CD4-positive, alpha-beta T cell treated with Interleukin-12 subunit alpha and Interleukin-12 subunit beta, for 1 hour (primary cell): ENCODE results near the gene KCNC4.

ENCODE experiments used
- DNase-seq: peaks from one replicate; pipeline ENCODE4 v3.0.0-alpha.2; 2020

KCNC4 gene

DNA sequence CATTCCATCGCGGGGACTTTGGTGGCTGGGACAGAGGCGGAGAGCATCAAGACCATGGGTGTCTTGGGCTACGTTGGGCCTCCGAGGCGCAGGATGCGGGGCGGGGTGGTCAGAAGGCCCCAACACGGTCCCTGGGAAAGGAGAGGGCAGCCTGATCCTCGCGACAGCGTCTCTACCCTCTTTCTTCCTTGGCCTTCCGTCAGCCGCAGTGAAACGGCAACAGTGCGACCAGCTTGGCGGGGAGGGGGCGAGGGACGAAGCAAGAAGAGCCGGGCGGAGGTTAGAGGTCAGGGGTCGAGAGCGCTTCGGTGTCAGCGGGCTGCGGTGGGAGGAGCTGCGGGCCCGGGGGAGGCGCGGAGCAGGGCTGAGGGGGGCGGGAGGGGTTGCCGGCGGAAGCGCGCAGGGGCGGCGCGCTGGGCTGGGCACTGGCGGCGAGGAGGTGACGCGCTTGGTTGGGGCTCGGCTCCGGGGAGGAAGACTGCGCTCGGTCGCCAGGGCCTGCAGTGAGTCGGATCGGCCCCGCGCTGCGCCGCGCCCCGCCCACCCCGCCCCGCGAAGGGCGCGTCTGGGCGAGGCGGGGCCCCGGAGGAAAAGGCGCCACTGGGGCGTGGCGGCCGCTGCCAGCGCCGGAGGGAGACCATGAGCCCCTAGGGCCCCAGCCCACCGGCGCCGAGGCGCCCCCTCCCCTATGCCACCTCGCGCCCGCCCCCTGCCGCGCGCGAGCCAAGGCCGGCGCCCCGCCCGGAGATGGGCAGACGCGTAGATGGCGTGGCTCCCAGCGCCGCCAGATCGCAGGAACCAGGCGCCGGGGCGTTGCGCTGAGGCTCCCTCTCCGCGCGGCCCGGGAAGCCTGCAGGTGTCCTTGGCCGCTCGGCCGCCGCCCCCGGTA is at the start of gene KCNC4:
Gene KCNC4 (plus strand): TSS at position 600 of the 889 bp plus-strand sequence. CDS start 1,186 bp downstream, outside the sequence.
- peak; percentile 96 for DNase-seq

DNA sequence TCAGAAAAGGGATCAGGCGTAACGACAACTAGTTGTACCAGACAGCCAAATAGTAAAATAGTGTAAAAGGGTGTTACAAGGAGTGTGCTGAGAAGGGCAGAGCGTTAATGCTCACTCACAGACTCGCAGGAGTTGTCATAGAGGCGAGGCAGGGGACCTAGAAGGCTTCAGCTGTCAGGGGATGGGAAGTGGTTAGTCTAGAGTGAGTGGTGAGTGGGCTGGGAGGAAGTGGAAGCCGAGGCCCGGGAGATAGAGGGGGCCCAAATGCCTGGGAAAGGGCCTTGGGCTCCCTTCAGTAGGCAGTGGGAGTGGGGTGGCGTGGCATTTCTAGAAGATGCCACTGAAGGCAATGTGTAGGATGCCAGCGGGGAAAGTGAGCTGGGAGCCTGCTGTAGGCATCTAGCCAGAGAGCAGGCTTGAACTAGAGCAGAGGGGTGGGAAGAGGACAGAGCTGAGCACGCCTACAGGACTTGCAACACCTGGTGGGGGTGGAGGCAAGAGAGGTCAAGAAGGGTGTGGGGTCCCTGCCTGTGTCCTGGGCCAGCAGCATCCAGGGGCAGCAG is 49.5 kb upstream of the KCNC4 start:
- DNase-seq, result no peak

DNA sequence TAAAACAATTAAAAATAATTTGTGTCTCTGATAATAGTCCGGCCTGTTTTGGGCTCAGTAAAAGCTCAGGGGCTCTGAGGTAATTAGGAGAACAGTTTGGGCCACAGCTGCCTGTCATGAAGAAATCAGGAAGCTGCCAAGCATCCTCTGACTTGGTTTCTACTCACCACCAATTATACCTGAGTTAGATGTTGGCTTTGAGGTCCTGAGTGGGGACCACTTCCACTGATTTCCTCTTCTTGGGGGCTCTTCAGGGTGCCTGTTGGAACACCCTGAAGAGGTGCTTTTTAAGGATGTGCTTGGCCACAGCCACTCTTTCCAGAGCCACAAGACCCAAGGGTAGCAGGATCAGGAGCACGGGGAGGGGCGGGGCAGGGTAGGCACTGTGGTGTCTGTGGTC is 48.9 kb upstream of the KCNC4 start:
- DNase-seq, result no peak

DNA sequence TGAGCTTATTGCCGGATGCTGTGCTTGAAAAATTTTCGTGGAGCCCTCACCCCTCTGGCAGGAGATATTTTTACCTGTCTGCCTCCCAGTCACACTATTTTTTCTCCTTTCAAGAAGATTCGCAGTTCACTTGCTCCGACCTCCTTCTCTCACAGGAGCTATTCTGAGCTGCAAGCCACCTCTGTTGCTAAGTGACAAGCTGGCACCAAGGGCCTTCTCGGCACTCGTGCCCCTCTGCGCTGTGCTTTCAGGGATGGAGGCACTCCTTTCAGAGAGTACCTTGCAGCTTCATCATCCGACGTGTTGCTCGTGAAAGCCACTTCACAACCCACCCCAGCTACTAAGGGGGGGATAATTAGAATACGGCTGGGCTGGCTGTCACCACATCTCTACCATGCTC is 48.3 kb upstream of the KCNC4 start:
- DNase-seq, result no peak

DNA sequence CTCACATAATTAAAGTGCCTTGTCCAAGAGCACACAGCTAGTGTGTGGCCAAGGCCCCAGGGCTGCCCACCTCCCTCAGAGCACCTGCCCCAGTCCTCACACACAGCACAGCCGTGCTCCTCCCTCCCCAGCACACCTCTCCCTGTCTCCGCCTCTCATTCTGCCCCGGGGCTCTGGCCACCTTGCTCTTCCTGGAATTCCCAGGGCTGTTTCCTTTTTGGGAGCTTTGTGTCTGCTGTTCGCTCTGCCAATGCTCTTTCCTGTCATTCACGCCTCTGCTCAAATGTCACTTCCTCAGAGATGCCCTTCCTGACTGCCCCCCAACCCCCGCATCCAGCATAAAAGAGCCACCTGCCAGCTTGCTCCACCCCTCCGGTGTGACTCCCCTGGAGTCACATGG is 46.5 kb upstream of the KCNC4 start:
- DNase-seq, result no peak

DNA sequence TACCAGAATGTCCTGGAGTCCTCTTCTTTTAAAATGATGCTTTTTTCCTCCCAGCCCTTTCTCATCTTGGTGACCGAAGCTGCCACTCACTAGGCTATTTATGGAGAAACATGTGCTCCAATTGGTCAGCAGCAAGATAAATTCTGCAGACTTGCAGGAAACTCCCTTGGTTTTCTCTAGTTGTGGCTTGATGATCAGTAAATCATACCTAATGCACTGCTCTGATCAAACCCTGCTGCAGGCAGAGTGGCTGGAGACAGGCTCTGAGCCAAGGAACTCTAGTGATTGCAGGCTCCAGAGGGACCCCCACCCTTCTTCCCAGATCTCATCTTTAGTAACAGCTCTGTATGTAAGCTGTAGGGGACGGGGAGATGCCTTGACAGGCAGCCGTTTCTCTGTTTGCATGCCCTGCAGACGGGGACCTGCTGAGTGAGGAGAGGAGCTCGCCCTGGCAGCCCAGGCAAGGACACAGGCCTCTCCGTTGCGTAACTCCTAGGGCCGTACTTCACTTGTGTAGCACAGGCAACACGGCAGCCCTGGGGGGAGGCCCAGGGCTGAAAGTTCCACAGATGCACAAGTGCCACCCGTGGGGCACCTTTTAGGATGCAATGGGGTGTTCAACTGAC is 45.3 kb upstream of the KCNC4 start:
- DNase-seq, result no peak

DNA sequence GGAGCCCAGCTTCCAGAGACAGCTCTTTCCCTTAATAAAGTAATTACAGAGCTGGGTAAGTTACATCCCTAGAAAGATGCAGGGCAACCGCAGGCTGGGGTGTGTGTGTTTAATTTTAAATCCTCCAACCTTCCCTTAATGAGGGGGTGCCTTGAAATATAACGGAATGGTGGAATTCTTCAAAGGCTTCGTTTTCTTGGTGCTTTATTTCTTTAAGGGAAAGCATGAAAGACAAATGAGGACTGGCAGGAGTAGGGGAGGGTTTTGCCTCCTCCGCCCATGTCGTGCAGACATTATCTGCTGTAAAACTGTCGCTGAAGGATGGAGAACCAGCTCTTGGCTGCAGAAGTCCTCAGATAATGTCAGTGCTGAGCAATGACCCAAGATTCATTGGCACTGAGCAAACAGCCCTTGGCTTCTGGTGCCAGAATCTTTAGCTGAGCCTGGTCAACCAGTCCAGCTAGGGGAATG is 44.3 kb upstream of the KCNC4 start:
- no peak for DNase-seq

DNA sequence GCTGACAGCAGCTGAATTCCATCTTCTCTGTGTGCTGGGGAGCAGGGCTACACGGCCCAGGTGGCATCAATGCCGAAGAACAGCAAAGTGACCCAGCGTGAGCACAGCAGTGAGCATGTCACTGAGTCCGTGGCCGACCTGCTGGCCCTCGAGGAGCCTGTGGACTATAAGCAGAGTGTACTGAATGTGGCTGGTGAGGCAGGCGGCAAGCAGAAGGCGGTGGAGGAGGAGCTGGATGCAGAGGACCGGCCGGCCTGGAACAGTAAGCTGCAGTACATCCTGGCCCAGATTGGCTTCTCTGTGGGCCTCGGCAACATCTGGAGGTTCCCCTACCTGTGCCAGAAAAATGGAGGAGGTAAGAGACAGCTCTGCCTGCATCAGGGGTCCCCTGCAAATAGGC is 43.3 kb upstream of the KCNC4 start:
- DNase-seq, result no peak

DNA sequence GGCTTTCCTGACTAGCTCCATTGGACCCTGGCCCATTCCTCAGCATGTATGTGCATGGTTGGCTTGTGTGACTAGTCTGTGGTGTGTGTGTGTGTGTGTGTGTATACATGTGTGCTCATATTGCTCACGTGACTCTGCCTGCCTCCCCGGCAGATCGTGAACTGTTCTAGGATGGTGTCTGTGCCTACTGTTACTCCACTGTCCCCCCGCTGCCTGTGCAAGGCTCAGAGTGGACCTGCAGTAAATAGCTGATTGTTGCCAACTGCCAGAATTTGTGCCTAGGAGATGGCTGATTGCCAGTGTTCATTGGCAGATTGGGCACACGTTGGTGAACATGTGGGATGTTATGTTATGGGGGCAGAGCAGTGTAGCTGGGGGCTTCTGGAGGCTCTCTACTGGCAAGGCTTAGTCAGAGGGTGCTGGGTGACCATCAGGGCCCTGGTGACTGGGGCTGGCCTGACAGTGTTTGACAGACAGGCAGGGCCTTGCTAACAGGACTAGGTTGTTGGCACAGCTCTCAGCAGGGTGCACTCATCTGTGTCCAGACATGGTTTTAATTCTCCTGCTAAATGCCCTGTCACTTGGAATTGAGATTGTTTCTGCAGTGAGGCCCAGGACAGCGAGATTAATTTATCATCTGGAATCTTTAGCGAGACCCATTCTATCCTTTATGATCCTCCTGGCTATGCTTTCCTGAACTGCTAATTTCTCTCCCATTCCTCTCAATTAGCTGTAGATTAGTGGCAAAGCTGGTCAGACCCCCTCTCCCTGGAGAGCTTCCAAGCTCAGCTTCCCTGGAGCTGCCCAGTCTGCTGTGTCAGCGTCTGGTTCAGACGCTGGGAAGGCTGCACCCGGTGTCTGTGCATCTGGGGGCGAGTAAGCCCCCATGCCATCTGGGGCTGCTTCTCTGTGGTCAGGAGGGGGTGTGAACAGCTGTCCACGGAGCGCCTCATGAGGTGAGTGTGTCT is 39.1 kb upstream of the KCNC4 start:
- DNase-seq, result no peak

DNA sequence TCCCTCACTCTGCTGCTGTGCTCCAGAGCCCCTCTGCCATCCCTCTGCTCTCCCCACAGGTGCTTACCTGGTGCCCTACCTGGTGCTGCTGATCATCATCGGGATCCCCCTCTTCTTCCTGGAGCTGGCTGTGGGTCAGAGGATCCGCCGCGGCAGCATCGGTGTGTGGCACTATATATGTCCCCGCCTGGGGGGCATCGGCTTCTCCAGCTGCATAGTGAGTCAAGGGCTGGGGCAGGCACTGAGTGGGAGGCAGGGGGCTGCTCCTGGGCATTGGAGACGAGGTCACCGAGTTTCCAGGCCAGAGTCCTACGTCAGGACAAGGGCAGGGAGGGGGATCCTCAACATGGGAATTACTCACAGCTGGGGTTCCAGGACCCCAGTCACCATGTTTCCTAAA is 38.1 kb upstream of the KCNC4 start:
- DNase-seq, result no peak

DNA sequence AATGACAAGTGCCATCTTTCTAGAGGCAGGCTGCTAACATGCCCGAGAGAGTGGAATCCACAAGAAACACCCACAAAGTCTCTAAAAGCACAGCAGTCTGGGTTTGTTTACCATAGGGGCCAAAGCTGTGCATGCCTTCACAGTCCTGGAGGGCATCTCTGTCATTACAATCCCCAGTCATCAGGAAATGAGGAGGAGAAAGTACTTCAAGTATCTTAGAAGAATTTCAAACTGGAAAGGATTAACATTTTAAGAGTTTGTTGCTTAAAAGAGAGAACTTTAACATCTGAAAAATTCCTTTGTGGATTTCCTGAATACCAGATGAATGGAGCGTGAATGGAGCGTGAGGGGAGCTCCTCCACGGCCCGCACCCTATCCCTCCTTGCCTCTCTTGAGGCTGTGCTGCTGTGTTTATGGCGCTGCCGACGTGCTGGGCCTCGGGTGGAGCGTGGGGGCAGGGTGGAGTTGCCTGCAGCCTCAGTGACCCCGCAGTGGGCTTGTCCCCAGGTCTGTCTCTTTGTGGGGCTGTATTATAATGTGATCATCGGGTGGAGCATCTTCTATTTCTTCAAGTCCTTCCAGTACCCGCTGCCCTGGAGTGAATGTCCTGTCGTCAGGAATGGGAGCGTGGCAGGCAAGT is 36.5 kb upstream of the KCNC4 start:
- DNase-seq, result no peak

DNA sequence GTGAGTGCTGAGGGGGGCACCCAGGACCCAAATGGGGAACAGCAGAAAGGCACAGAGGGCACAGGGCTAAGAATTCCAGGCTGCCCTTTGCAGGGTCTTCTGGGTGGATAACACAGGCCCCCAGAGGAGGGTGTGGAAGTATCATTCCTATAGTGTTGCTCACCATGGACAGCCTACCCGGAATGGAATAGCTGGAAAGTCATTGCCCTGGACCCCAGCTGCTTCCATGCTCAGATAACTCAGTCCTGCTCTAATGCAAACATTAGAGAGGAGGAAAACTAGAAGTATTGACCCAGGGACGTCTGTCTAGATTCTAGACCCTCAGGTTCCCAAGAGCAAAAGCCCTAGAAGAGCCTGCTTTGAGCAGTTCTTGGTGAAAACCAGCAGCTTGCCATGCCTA is 35.2 kb upstream of the KCNC4 start:
- DNase-seq, result no peak

DNA sequence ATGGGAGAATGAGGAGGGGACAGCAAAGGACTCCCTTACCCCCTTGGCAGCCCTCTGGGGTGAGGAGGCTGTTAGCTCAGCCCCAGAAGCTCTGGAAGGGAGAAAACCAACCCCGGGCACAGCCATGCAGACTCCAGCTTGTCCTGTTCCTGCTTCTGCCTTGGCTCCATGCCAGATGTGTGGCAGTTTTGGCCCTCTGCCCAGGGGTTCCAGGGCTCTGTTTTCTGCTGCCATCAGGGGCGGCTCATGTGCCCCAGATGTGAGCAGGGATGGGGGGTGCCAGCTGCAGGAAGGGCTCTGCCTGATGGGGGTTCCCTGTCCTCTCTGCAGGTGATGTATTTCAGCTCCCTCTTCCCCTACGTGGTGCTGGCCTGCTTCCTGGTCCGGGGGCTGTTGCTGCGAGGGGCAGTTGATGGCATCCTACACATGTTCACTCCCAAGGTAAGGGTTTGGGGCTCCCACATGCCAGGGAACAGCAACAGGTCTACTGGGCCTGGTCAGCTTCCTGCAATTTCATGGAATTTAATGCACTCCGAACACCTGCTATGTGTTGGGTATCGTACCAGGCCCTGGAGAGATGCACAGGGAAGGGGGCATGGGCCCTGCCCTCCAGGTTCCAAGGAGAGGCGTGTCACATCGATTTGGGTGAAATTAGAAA is 33.7 kb upstream of the KCNC4 start:
- no peak for DNase-seq

DNA sequence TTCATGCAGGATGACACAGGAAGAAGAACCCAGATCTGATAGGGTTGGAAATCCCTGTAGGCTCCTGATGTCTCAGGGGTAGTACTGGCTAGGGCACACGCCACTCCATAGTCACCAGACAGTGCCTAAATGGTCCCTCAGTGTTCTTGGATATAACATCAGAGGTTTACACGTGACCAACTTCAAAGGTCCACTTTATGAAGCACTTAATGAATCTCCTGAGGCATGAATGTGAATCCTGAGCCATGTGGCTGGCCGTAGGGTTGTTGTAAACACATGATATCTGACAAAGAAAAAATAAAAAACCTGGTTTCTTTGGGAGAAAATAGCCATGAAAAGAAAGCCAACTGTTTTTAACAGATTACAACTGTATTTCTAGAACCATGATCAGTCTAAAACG is 32.3 kb upstream of the KCNC4 start:
- no peak for DNase-seq

DNA sequence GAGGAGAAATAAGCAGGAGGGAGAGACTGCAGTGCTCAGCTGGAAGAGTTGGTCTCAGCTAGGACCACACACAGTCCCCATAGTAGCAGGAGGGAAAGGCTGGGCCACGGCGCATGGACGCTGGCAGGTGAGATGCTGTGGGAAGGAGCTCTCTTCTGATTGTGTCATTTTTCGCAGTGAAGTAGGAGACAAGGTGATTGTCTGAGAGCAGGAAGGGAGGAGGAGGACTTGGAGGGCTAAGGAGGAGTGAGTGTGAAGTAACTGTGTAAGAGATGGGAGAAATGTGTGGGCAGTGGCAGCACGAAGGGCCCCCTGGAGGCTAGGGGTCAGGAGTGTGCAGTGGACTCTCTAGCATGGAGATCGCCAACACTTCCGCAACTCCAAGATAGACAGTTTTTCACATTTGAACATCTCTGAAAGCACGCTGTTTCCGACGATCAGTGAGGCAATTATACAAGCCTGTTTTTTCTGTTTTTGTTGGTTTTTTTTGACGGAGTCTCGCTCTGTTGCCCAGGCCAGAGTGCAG is 26.4 kb upstream of the KCNC4 start:
- DNase-seq, result no peak

DNA sequence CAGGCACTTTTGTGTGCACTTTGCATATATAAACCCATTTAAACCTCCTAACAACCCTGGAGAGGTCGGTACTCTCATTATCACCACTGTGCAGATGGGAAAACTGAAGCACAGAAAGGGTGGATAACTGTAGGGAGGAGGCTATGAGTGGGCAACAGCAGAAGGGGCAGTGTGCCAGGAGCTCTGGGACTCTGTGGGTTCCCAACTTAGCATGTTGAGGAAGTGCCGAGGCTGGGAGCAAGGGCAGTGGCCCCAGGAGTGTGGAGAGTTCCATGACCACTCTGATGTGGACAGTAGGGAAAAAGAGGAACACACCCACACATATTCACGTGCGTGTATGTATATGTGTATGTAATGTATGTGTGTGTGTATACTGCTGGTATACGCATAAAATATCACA is 25.7 kb upstream of the KCNC4 start:
- DNase-seq, result no peak

DNA sequence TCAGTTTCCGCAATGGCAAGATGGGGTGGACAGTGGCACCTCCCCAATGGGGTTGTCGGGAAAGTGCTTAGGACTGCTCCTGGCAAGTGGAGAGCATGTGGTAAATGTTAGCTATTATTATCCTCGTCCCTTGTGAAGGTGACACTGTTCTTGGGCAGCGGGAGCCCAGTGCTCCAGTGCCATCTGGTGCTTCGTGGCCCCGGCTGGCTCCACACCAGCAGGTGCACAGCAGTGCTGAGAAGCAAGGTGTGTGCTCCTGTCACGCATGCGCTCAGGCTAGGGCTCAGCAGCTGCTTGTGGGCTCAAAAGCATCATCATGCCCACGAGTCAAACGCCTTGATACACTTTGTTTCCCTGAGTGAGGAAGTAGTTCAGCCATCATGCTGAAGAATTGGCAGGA is 24.9 kb upstream of the KCNC4 start:
- no peak for DNase-seq

DNA sequence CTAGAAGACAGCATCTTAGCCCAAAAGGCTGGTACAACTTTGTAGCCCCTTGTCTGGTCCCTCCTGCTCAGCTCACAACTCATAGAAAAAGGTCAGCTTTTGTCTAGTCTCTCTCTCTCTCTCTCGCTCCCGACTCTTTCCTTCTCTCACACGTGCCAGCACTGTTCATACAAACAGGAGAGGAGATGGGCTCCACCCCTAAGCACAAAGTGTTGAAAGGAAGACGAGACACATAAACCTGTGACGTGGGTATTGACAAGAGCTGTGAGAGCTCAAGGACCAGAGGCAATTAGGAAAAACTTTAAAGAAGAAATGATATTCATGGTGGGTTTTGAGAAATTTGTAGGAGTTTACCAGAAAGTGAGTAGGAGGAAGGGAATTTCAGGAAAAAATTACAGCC is 23.6 kb upstream of the KCNC4 start:
- no peak for DNase-seq

DNA sequence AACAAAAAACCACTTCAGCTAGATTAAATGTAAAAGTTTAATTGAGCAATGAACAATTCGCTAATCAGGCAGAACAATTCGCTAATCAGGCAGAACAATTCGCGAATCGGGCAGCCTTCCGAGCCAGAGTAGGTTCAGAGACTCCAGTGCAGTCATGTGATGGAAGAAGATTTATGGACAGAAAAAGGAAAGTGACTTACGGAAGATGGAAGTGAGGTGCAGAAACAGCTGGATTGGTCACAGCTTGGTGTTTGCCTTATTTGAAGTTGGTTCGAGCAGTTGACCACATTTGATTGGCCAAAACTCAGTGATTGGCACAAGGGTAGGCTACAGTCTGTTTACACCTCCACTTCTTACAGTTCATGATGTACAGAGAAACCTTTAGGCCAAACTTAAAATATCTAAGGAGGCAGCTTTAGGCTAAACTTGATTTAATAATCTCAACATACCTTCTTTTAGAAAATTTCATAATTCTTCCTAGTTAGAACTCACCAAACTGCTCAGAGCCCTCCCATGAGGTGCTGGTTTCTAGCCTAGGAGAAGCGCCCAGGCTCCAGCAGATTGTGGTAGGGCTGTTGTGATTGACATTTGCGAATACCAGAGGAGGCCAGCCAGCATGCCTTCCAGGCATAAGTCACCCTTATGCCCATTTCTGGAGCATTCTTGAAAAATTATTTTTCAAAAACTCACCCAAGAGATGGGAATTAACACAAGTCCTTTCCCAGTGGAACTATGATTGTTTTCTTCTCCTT is 22.8 kb upstream of the KCNC4 start:
- DNase-seq, result no peak

DNA sequence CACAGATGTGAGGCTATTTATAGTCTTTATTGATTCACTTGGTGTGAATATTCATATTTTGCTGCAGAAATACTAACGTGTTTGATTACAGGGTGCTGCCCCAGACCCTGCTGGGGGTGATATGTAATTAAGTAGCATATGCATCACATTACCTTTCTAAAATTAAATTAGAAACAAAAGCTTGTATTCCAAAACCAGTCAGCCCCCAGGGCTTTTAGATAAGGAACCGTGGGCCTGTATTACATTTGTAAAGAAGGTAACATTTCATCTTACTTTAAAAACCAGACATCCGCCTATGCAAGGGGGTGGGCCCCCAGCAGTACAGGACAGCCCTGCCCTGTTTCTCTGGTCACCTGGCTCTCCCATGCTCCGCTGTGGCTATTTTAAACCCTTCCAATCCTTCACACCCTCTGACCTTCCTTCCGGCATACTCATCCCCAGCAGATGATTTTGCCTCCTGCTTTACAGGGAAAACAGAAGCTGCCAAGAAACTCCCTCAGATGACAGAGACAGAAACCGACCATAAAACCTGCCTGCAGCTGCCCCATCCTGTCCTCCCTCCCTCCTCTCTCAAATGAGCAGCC is 22.0 kb upstream of the KCNC4 start:
- DNase-seq, result no peak
